Upper lobe of right lung (tissue), 1 donor: ENCODE measurements around the gene KANTR. TPM values are rescaled to one million over a fixed set of nuclear protein-coding genes. Genes with fewer than 3 reads are reported as not detected.

Source experiments
- ATAC-seq: fragments of 200-7000 bp; cut with Tn5 transposase; one replicate; pipeline ENCODE4 v1.9.1; 2020; ENCODE audit warnings: mild to moderate bottlenecking, moderate library complexity
- DNase-seq: peaks from one replicate; pipeline ENCODE4 v3.0.0-alpha.2; 2020
- H3K27ac ChIP-seq: fragments of 200-600 bp; one replicate; pipeline ENCODE4 v1.8.0; 2022
- H3K27me3 ChIP-seq: fragments of 200-600 bp; one replicate; pipeline ENCODE4 v1.8.0; 2022; ENCODE audit warnings: mild to moderate bottlenecking
- H3K36me3 ChIP-seq: fragments of 200-600 bp; one replicate; pipeline ENCODE4 v1.8.0; 2022
- H3K4me1 ChIP-seq: fragments of 200-600 bp; one replicate; pipeline ENCODE4 v1.8.0; 2022
- H3K4me3 ChIP-seq: fragments of 200-600 bp; one replicate; pipeline ENCODE4 v1.8.0; 2022; ENCODE audit warnings: mild to moderate bottlenecking
- H3K9me3 ChIP-seq: fragments of 200-600 bp; one replicate; pipeline ENCODE4 v1.8.0; 2022
- intact Hi-C: fragments of 100-400 bp; cut with DNase I; formaldehyde crosslinking; loops from one replicate; pipeline ENCODE4 v1.11.0; 2022
- total RNA-seq: library from RNA; stranded (reverse); fragmentation: NEBNext Ultra II Directional; extraction: Animal tissue kit (Norgen Biotek cat#: 25700); gene quantifications from one replicate; pipeline ENCODE4 v1.2.1, GENCODE V29; 2021
- TF ChIP-seq, protein P1 (sequence below): fragments of 200-600 bp; IDR thresholded peaks from one replicate; pipeline ENCODE4 v1.8.0; 2022; ENCODE audit warnings: antibody characterized with exemption
- donor health status: DM: no; HTN: yes; CAD: no; lungs with severe emphysema.

KANTR gene
- total RNA-seq, 1 donor from 2014 or later = 12.6 TPM

DNA sequence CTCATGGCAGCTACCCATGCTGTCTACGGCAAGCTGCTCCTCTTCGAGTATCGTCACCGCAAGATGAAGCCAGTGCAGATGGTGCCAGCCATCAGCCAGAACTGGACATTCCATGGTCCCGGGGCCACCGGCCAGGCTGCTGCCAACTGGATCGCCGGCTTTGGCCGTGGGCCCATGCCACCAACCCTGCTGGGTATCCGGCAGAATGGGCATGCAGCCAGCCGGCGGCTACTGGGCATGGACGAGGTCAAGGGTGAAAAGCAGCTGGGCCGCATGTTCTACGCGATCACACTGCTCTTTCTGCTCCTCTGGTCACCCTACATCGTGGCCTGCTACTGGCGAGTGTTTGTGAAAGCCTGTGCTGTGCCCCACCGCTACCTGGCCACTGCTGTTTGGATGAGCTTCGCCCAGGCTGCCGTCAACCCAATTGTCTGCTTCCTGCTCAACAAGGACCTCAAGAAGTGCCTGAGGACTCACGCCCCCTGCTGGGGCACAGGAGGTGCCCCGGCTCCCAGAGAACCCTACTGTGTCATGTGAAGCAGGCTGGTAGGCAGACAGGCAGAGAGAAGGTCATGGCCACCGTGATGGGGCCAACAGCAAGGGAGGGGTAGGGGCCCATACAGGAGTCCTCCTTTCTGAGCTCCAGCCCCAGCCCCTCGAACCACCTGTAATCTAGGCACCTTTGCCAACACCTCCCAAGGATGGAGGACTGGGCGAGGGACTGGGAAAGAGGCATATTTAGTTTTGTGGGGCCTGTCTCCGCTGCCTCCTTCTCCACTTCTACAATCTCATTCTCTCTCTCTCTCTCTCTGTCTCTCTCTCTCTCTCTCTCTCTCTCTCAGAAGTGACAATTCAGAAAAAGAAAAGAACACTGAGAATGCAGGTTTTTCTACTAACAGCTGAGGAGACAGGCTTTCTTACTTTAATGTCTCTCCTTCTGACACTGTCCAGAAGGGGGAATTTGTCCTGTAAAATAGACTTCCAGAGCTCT is 16.4 kb upstream of the KANTR start:
- ATAC-seq (no peak), DNase-seq (no peak)
- intact Hi-C loops = no loop called here
- no peaks in the 10 kb centered on the region for H3K9me3 ChIP-seq
- no peak overlapping the region for H3K4me3 ChIP-seq
- no peaks in the 10 kb centered on the region for H3K4me1 ChIP-seq
- no peak overlapping the region for H3K27ac ChIP-seq
- no peaks in the 10 kb centered on the region for H3K27me3 ChIP-seq
- TF ChIP-seq, protein P1, sequence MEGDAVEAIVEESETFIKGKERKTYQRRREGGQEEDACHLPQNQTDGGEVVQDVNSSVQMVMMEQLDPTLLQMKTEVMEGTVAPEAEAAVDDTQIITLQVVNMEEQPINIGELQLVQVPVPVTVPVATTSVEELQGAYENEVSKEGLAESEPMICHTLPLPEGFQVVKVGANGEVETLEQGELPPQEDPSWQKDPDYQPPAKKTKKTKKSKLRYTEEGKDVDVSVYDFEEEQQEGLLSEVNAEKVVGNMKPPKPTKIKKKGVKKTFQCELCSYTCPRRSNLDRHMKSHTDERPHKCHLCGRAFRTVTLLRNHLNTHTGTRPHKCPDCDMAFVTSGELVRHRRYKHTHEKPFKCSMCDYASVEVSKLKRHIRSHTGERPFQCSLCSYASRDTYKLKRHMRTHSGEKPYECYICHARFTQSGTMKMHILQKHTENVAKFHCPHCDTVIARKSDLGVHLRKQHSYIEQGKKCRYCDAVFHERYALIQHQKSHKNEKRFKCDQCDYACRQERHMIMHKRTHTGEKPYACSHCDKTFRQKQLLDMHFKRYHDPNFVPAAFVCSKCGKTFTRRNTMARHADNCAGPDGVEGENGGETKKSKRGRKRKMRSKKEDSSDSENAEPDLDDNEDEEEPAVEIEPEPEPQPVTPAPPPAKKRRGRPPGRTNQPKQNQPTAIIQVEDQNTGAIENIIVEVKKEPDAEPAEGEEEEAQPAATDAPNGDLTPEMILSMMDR = no peak
- H3K36me3 ChIP-seq = no peaks in the 10 kb centered on the region

DNA sequence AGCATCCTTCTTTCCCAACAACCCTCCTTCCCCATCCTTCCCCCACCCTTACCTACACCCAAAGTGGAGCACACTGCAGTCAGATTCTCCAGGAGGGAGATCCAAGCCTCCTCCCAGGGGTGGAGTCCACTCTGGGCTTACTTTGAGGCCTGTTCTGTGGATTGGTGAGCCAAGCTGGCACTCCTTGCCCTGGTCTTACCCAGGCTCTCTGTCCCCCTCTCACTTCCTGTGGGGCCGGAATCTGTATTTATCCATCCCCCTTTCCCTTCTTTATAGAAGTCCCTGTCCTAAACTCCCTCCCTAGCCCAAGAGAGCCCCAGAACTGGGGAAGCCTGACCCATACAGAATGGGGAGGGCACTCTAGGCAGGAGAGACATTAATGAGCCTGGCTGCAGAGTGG is 15.0 kb upstream of the KANTR start:
- intact Hi-C loops = no loop called here
- Histone ChIP-seq H3K36me3 (no peaks in the 10 kb centered on the region), H3K4me3 (no peak overlapping the region), H3K4me1 (no peaks in the 10 kb centered on the region), H3K9me3 (no peaks in the 10 kb centered on the region), H3K27ac (no peak overlapping the region), H3K27me3 (no peaks in the 10 kb centered on the region)
- TF ChIP-seq, protein P1 = no peak
- DNase-seq (no peak), ATAC-seq (no peak)

DNA sequence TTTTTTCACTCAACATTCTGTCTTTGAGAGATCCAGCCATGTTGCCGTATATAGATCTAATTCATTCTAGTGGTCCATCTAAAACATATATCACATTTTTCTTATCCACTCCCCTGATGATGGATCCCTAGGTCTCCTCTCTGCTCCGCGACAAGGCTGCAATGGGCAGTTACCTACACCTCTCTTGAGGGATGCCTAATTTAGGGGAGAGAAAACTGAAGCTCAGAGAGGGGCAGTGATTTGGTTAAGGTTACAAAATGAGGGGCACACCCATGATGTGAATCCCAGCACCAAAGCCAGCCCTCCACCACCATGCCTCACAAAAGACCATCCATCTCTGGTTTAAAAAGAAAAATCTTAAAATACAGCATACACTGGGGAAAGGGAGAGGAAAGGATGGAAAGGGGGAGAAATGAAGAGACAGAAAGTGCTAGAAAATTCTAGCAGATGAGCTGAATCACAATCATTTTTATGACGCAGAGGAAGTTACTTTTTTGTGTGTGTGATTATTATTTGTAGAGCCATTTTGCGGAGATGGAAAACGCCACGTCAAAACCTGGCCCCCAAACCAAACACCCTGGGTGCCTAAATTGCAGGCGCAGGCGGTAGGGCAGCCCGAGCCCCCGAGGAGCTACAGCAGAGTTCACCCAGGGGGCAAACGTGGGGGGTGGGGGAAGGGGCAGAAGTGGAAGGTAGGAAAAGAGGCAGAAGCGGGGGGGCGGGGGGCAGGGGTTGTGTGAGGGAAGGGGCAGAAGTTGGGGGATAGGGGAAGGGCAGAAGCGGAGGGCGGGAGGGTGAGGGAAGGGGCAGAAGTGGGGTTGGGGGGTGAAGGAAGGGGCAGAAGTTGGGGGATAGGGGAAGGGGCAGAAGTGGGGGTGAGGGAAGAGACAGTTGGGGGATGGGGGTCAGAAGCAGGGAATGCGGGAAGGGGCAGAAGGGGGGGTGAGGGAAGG is 13.0 kb upstream of the KANTR start:
- TF ChIP-seq, protein P1 = no peak
- no peaks in the 10 kb centered on the region for H3K27me3 ChIP-seq
- no peaks in the 10 kb centered on the region for H3K4me1 ChIP-seq
- ATAC-seq (no peak), DNase-seq (no peak)
- no peaks in the 10 kb centered on the region for H3K9me3 ChIP-seq
- intact Hi-C loops = no loop called here
- H3K36me3 ChIP-seq = peaks cover 13% of the 10 kb centered on the region
- H3K4me3 ChIP-seq = no peak overlapping the region
- H3K27ac ChIP-seq = peak overlapping the region; percentile 72

DNA sequence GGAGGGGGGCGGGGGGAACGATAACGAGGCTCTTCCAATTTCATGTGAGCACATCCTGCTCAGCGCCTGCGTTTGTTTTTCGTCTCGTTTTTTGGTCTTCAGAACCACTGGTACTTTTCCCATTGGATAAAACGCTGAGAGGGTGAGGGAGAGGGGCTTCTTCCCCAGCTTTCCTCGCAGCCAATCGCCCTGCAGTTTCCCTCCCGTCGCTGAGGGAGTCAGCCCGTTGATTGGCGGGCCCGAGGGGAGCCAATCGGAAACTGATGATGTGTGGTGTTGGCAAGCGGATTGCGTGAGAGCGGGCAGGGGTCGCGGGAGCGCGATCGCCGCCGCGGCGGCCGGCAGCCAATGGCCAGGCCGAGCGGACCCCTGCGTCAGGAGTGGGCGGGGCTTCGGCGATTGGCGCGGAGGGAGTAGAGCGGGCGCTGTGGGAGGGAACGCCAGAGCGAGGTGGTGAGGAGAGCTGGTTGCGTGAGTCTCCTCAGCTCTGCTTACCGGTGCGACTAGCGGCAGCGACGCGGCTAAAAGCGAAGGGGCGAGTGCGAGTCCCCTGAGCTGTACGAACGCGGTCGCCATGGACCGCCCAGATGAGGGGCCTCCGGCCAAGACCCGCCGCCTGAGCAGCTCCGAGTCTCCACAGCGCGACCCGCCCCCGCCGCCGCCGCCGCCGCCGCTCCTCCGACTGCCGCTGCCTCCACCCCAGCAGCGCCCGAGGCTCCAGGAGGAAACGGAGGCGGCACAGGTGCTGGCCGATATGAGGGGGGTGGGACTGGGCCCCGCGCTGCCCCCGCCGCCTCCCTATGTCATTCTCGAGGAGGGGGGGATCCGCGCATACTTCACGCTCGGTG is 11.8 kb upstream of the KANTR start, which contains the start of gene TSPYL2:
Gene TSPYL2 (plus strand): TSS at position 443 of the 848 bp plus-strand sequence. CDS start 132 bp downstream, at position 575.
- peak within 1 kb of the TSS; percentile 63 for H3K4me3 ChIP-seq
- ATAC-seq (peak; percentile 97), DNase-seq (peak; percentile 96)
- no peaks in the 10 kb centered on the region for H3K27me3 ChIP-seq
- H3K4me1 ChIP-seq = no peaks in the 10 kb centered on the region
- TF ChIP-seq, protein P1 = no peak
- peaks cover 15% of the 10 kb centered on the region for H3K36me3 ChIP-seq
- H3K9me3 ChIP-seq = no peaks in the 10 kb centered on the region
- H3K27ac ChIP-seq = peak within 1 kb of the TSS; percentile 89
- intact Hi-C loops = no loop called here
